HG02623 (cell line): ENCODE measurements around the gene ID3.

Experiments
- ATAC-seq: cut with Tn5 transposase; IDR thresholded peaks from one replicate; pipeline ENCODE4 v1.9.1; 2021; ENCODE audit warnings: moderate library complexity; ENCODE audit not compliant: unreplicated experiment

Gene ID3

GRCh38 chr1:23559136-23559984 is at the start of gene ID3:
Gene ID3, minus strand, starts transcription at chr1:23559501. Its CDS starts 75 bp downstream, at chr1:23559426.
- ATAC-seq = peak; percentile 64

- no peak for ATAC-seq
These were observed 48.6 kb upstream of the ID3 start for GRCh38 chr1:23607944-23608343.

- no peak for ATAC-seq
These were observed 42.9 kb upstream of the ID3 start for GRCh38 chr1:23601968-23602876.

- no peak for ATAC-seq
These were observed 42.0 kb upstream of the ID3 start for GRCh38 chr1:23601135-23601967.

- no peak for ATAC-seq
These were observed 41.0 kb upstream of the ID3 start for GRCh38 chr1:23600283-23600682.

GRCh38 chr1:23599125-23599524 is 39.8 kb upstream of the ID3 start:
- ATAC-seq = no peak

GRCh38 chr1:23598424-23598823 is 39.1 kb upstream of the ID3 start:
- ATAC-seq = no peak

- ATAC-seq = no peak
These were observed 38.5 kb upstream of the ID3 start for GRCh38 chr1:23597635-23598388.

GRCh38 chr1:23596382-23597358 is 37.4 kb upstream of the ID3 start:
- no peak for ATAC-seq

GRCh38 chr1:23594927-23595353 is 35.6 kb upstream of the ID3 start:
- no peak for ATAC-seq

GRCh38 chr1:23594149-23594907 is 35.0 kb upstream of the ID3 start:
- no peak for ATAC-seq

GRCh38 chr1:23593556-23594148 is 34.4 kb upstream of the ID3 start:
- no peak for ATAC-seq

GRCh38 chr1:23593042-23593521 is 33.8 kb upstream of the ID3 start:
- ATAC-seq = no peak

- no peak for ATAC-seq
These were observed 33.0 kb upstream of the ID3 start for GRCh38 chr1:23592209-23592892.

GRCh38 chr1:23591460-23592208 is 32.3 kb upstream of the ID3 start:
- ATAC-seq = no peak

- ATAC-seq = no peak
These were observed 30.9 kb upstream of the ID3 start for GRCh38 chr1:23590058-23590783.
